Stimulated activated CD4-positive, alpha-beta T cell treated with anti-CD3 and anti-CD28 coated beads, Interleukin-12 subunit alpha, Interleukin-12 subunit beta, amount 100 ng/mL, for 24 hours (primary cell): ENCODE measurements around the gene SLC25A33.
A peak's percentile ranks its signal among the peaks of the same experiment; 100 is the strongest.

Source experiments
- DNase-seq, 2 experiments: peaks; one replicate each; pipeline ENCODE4 v3.0.0-alpha.2; 2020; ENCODE audit warnings: low read depth in 2 of 2

The SLC25A33 gene

GRCh38 chr1:9600861-9601834 is 61.9 kb downstream of the SLC25A33 start:
- no peak for DNase-seq

- no peak for DNase-seq
Observed at GRCh38 chr1:9601942-9602793, 62.9 kb downstream of the SLC25A33 start.

GRCh38 chr1:9602794-9603167 is 63.5 kb downstream of the SLC25A33 start:
- DNase-seq, result no peak

GRCh38 chr1:9603307-9603706 is 64.0 kb downstream of the SLC25A33 start:
- DNase-seq, result no peak

- DNase-seq, result no peak
Observed at GRCh38 chr1:9603766-9604753, 64.8 kb downstream of the SLC25A33 start.

GRCh38 chr1:9604836-9605235 is 65.6 kb downstream of the SLC25A33 start:
- DNase-seq, result no peak

- DNase-seq, result no peak
Observed at GRCh38 chr1:9605946-9606455, 66.7 kb downstream of the SLC25A33 start.

- no peak for DNase-seq
Observed at GRCh38 chr1:9606458-9606857, 67.2 kb downstream of the SLC25A33 start.

- DNase-seq, result no peak
Observed at GRCh38 chr1:9606948-9607347, 67.7 kb downstream of the SLC25A33 start.

- DNase-seq, result no peak
Observed at GRCh38 chr1:9607352-9607751, 68.1 kb downstream of the SLC25A33 start.

- DNase-seq, result no peak
Observed at GRCh38 chr1:9609998-9610397, 70.7 kb downstream of the SLC25A33 start.

GRCh38 chr1:9610548-9610947 is 71.3 kb downstream of the SLC25A33 start:
- no peak for DNase-seq

- DNase-seq, result no peak
Observed at GRCh38 chr1:9611716-9612115, 72.5 kb downstream of the SLC25A33 start.

GRCh38 chr1:9612162-9612845 is 73.0 kb downstream of the SLC25A33 start:
- DNase-seq, result no peak

GRCh38 chr1:9612871-9613624 is 73.8 kb downstream of the SLC25A33 start:
- no peak for DNase-seq

- DNase-seq, result no peak
Observed at GRCh38 chr1:9613625-9614299, 74.5 kb downstream of the SLC25A33 start.

GRCh38 chr1:9615316-9616063 is 76.2 kb downstream of the SLC25A33 start:
- peak in 1 of 2 experiments; percentile 51 for DNase-seq

- DNase-seq, result no peak
Observed at GRCh38 chr1:9618909-9619679, 79.8 kb downstream of the SLC25A33 start.
